GM18868 (cell line): ENCODE measurements around the gene CFAP43.
"Not testable (repeated sequence)": the region's sequence is repeated elsewhere in the genome, so short reads cannot be mapped to it uniquely, and the experiment has no call there.

Experiments
- ATAC-seq: cut with Tn5 transposase; IDR thresholded peaks from one replicate; pipeline ENCODE4 v1.9.1; 2021; ENCODE audit warnings: mild to moderate bottlenecking, moderate library complexity; ENCODE audit not compliant: unreplicated experiment

CFAP43 gene

GRCh38 chr10:104258209-104258608, 26.0 kb upstream of the CFAP43 start:
- ATAC-seq: no peak

DNA sequence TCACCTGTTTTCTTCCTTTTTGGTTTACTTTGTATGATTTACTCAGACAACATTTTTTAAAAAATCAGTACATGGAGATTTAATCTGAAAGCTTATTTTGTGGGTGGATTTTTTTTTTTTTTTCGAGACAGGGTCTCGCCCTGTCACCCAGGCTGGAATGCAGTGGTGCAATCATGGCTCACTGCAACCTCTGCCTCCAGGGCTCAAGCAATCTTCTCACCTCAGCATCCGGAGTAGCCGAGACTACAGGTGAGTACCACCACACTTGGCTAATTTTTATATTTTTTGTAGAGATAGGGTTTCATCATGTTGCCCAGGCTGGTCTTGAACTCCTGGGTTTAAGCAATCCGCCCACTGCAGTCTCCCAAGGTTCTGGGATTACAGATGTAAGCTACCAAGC, 25.1 kb upstream of the CFAP43 start:
- no peak for ATAC-seq

GRCh38 chr10:104256335-104256961, 24.3 kb upstream of the CFAP43 start:
- ATAC-seq: no peak

- peak; percentile 28 for ATAC-seq
Observed at GRCh38 chr10:104255311-104255981, 23.3 kb upstream of the CFAP43 start.

DNA sequence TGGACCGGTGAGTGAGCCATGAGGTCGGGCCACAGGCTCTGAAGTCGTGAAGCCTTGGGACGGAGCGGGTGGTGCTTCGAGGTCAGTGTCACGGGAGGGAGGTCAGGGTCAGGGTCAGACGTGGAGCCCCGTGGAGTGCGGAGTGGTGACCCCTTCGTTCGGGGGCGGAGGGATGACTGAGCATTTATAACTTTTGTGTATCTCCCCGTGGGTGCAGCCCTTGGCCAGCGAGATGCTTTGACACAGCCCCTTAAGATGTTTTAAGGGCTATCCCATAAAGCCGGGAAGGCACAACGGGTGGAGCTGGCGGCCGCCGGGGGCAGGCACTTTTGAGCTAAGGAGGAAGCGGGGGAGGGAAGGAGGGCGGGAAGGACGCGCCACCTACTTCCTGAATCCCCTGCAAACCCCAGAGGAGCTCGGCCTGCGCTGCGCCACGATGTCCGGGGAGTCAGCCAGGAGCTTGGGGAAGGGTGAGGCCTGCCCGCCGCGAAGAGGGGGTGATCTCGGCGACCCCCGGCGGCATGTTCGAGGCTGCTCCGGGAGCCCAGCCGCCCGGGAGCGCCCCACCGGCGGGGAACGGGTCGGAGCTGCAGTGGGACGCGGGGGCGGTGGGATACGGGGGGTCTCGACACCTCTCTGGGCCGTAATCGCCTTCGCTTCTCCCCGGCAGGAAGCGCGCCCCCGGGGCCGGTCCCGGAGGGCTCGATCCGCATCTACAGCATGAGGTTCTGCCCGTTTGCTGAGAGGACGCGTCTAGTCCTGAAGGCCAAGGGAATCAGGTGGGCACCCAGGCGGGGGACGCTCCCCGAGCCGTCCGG, 22.5 kb upstream of the CFAP43 start, which contains the start of gene GSTO1:
Gene GSTO1 (plus strand): TSS at position 400 of the 818 bp plus-strand sequence. CDS start 37 bp downstream, at position 437.
- peak; percentile 78 for ATAC-seq

DNA sequence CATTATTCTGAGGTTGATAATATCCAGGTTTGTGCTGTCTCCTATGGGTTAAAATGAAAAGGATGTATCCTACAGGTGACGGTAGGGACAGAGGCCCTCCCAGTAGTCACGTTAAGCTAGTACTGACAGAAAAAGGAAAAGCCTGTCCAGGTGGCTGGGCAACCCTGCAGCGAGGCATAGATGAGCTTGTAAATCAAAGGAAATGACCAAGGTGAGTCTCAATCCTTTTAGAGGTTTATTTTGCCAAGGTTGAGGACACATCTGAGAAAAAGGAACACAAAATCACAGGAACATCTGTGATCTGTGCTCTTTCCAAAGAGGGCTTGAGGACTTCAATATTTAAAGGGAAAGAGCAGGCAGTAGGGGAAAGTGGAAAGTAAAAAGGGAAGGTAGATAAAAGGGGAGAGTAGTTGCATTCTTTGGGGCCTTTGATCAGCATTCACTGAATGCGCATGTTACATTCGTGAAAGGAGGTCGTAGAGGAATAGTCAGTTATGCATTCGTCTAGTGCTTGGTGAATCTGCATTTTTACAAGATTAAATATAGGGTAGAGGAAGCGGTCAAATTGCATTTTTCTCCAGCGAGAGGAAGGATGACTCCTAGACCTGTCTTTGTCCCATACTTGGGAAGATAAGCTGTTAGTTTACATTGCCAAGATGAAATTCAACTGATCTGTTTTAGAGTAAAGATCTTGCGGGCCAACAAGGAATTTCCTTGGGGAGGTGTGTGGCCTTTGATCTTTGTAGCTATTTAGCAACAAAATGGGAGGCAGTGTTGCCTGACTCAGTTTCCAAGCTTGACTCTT, 21.6 kb upstream of the CFAP43 start:
- ATAC-seq: no peak

DNA sequence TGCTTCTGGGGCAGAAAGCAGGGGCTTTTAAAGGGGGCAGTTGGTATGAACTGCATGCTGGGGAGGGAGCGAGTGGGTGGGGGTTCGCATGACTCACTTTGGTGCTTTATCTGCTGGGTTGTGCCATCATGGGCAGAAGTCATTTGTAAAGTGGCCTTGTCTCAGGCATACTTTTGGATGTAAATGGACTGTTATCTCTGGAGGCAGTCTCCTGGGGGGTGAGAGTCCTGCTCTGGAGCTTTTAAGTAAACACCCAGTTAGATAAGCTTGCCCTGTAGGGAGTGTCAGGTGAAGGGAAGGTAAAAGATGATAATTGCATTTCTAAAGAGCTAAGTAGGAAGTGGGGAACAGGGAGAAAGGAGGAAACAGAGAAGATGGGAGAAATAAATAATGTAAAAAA, 20.9 kb upstream of the CFAP43 start:
- ATAC-seq: no peak

DNA sequence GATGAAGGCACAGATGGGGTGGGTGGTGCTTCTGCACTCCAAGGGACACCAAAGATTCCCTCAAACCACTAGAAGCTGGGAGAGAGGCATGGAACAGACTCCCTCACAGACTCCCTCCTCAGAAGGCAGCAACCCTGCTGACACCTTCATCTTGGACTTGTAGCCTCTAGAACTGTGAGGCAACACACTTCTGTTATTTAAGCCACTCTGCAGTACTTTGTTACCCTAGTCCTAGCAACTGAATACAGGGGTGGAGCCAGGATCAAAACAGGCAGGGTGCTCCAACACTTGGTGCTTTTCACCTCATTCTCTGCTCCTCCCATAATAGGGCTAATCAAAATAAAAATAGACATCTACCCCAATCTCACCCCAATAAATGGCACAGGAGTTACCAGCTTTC, 20.2 kb upstream of the CFAP43 start:
- no peak for ATAC-seq

- no peak for ATAC-seq
Observed at GRCh38 chr10:104251443-104251842, 19.3 kb upstream of the CFAP43 start.

DNA sequence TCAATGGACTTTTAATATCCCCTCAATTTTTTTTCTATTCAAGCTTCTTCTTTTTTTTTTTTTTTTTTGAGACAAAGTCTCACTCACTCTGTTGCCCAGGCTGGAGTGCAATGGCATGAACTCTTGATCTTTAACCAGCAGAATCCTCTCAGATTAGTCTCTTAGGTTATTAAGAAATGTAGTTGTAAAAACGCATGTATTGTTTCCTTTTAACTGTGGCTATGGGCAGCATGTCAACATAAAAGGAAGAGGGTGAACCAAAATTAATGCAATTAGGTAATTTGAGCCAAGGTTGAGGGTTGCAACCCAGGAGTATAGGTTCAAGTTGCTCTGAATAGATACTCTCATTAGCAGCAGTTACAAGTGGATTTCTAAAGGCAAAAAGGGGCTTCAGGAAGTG, 18.2 kb upstream of the CFAP43 start:
- ATAC-seq: no peak

GRCh38 chr10:104248931-104249330, 16.8 kb upstream of the CFAP43 start:
- ATAC-seq: not testable (repeated sequence)

DNA sequence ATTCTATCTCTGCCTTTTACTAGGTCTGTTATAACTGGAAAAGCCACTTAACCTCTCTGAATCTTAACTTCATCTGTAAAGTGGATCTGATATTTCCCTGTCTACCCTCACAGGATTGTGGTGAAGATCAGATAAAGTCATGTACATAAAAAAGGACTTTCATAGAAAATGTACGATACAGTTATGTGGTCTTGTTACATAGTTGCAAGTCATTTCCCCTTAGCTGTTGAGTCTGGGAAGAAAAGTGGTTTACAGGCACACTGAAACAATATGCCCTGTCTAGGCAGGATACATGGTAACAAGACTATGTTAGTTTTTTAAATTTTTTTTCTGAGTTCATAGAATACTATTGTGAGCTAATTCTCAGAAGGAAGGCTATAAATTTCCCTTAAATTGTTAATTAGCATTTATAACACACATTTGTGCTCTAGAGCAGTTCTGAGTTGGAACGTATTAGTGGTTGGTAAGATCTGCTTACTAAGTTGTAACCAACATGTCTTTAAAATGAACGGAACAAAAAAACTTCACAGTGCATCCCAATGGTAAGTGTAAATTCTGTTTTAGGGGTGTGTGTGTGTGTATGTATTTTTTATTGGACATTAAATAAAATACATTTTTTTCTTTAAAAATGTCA, 15.5 kb upstream of the CFAP43 start:
- ATAC-seq: no peak

GRCh38 chr10:104246976-104247375, 14.8 kb upstream of the CFAP43 start:
- no peak for ATAC-seq

- no peak for ATAC-seq
Observed at GRCh38 chr10:104245066-104245632, 13.0 kb upstream of the CFAP43 start.

GRCh38 chr10:104243512-104243911, 11.3 kb upstream of the CFAP43 start:
- ATAC-seq: no peak

- not testable (repeated sequence) for ATAC-seq
Observed at GRCh38 chr10:104243009-104243408, 10.8 kb upstream of the CFAP43 start.

GRCh38 chr10:104242545-104242944, 10.4 kb upstream of the CFAP43 start:
- no peak for ATAC-seq

GRCh38 chr10:104240078-104240477, 7.9 kb upstream of the CFAP43 start:
- ATAC-seq: no peak

GRCh38 chr10:104235801-104236200, 3.6 kb upstream of the CFAP43 start:
- no peak for ATAC-seq

DNA sequence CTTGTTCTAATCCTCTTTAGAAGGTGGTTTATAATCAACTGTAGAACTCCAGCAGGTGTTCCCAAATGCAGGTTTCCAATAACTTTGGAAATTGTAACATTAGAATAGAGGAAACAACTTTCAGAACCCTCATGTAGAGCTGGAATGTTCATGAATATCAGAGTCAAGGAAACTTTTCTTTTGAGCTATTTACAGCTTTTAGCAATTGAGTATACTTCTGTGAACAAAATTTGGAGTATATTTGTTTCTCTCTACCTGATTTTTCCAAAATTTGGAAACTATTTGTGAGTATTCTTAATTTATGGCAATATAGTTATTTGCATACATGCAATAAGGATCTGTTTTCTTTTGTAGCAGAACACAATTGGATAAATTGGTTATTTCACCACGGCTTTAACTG, 2.8 kb upstream of the CFAP43 start:
- ATAC-seq: no peak
